Thoracic aorta (tissue), 2 donors: ENCODE data around the gene THUMPD3. TPM values are rescaled to one million over a fixed set of nuclear protein-coding genes. Genes with fewer than 3 reads are reported as not detected.

Experiments used
- ATAC-seq: fragments of 150-250 bp; one replicate; pipeline ENCODE4 v1.8.0; 2017; ENCODE audit warnings: low read depth; ENCODE audit not compliant: insufficient number of reproducible peaks, low FRiP score
- DNase-seq: peaks from one replicate; pipeline ENCODE4 v3.0.0-alpha.2; 2020; ENCODE audit warnings: low spot score
- H3K27ac ChIP-seq, 2 donors: fragments of 200-600 bp; sonication (generic); 1 replicate in 1 of 2; 2 replicates in 1 of 2; pipeline ENCODE4 v1.5.1; 2016; ENCODE audit warnings: mild to moderate bottlenecking in 2 of 2, moderate library complexity in 2 of 2
- H3K27me3 ChIP-seq: fragments of 200-600 bp; sonication (generic); replicated peaks from 2 replicates; pipeline ENCODE4 v1.6.0; 2016; ENCODE audit warnings: mild to moderate bottlenecking; ENCODE audit not compliant: insufficient read depth
- H3K36me3 ChIP-seq: fragments of 200-600 bp; sonication (generic); one replicate; pipeline ENCODE4 v1.5.1; 2016
- H3K4me1 ChIP-seq, 2 donors: fragments of 200-600 bp; sonication (generic); 1 replicate in 1 of 2; 2 replicates in 1 of 2; pipeline versions ENCODE4 v1.5.1 to v1.6.0; 2016; ENCODE audit warnings: low read depth in 2 of 2, mild to moderate bottlenecking in 1 of 2; ENCODE audit not compliant: control insufficient read depth in 1 of 2
- H3K4me3 ChIP-seq: fragments of 200-600 bp; sonication (generic); 2 replicates; pipeline ENCODE4 v1.5.1; 2016; ENCODE audit warnings: mild to moderate bottlenecking
- H3K9me3 ChIP-seq: fragments of 200-600 bp; sonication (generic); 2 replicates; pipeline ENCODE4 v1.5.1; 2016
- total RNA-seq, 2 donors: library from RNA; depleted of rRNA; stranded (reverse); fragments of >200 nt; gene quantifications; one replicate each; pipeline versions ENCODE4 v1.1.0 to v1.2.3, GENCODE V29; 2016
- TF ChIP-seq, protein P1 (sequence below): fragments of 200-600 bp; sonication (generic); IDR thresholded peaks from one replicate; pipeline ENCODE4 v1.5.1; 2019; ENCODE audit warnings: antibody characterized with exemption

The THUMPD3 gene
- total RNA-seq, 2 donors from 2014 or later, result 11.9 to 31.9 TPM

DNA sequence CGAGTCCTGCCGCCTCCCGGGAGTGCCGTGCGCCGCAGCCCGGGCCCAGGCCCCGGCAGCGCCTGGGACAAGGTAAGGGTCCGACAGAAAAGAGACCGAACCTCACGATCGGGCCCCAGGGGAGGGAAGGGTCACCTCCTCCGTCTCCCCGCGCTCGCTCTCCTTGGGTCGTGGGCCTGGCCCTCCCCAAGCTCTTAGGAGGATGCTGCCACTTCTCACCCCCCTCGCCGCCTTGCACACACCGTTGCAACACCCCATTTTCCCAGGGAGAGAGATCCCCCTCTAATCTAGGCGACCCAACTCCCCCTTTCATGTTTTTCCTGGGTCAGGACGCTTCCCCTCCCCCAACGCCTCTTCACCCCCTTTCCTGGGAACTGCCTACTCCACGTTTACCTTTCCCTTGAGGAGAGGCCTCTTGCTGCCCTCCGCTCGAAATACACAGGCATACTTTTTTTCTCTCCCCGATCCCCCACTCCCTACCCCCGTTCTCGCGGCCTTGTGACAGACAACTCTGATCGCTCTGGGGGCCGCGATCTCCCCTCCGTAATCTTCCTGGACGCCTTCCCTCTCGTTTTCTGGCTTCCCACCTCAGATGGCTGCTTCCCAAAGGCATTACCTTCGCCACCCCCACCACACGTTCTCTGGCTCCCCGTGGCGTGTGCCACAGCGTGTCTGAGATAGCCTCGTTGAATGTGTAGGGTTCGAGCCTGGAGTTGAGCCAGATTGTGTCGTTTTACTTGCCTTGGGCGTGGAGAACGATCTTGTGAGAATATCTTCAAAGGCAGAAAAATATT, 35.2 kb downstream of the THUMPD3 start:
- no peaks in the 10 kb centered on the region for H3K9me3 ChIP-seq
- TF ChIP-seq, protein P1, sequence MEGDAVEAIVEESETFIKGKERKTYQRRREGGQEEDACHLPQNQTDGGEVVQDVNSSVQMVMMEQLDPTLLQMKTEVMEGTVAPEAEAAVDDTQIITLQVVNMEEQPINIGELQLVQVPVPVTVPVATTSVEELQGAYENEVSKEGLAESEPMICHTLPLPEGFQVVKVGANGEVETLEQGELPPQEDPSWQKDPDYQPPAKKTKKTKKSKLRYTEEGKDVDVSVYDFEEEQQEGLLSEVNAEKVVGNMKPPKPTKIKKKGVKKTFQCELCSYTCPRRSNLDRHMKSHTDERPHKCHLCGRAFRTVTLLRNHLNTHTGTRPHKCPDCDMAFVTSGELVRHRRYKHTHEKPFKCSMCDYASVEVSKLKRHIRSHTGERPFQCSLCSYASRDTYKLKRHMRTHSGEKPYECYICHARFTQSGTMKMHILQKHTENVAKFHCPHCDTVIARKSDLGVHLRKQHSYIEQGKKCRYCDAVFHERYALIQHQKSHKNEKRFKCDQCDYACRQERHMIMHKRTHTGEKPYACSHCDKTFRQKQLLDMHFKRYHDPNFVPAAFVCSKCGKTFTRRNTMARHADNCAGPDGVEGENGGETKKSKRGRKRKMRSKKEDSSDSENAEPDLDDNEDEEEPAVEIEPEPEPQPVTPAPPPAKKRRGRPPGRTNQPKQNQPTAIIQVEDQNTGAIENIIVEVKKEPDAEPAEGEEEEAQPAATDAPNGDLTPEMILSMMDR, result no peak
- no peaks in the 10 kb centered on the region for H3K27me3 ChIP-seq
- ATAC-seq (no peak), DNase-seq (peak; percentile 13)
- H3K27ac ChIP-seq, result peak overlapping the region; percentile 98
- peaks cover 35 to 64% of the 10 kb centered on the region in 2 donors for H3K4me1 ChIP-seq
- peak overlapping the region; percentile 82 for H3K4me3 ChIP-seq
- H3K36me3 ChIP-seq, result peaks cover 4% of the 10 kb centered on the region

DNA sequence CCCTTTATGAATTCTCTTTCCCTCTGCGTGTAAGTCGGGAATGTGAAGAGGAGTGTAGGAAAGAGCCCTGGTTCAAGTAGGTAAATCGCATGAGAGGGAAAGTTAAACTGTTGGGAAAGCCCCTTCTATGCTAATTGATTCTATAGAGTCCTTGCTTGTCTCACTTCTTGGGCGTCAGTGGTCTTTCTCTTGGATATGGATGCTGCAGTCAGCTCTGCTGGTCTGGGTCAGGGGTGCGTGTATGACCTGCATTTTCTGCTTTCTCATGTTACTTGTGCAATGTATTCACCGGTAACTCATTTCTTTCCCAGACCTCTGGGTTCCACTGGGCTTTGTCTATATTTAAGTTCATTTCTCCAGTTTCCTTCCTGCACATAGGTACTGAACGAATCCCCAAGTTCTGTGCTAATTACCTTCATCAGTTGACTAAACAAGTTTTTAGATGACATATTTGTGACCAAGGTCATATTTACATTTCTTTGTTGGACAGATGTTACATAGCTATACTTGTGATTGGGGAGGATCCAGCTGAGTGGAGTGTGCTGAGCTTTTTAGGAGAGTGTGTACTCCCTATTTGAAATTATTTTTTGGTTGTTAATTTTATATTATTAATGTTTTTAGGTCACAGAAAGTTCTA, 36.0 kb downstream of the THUMPD3 start:
- H3K4me1 ChIP-seq, result peaks cover 42 to 64% of the 10 kb centered on the region in 2 donors
- ATAC-seq, result no peak

DNA sequence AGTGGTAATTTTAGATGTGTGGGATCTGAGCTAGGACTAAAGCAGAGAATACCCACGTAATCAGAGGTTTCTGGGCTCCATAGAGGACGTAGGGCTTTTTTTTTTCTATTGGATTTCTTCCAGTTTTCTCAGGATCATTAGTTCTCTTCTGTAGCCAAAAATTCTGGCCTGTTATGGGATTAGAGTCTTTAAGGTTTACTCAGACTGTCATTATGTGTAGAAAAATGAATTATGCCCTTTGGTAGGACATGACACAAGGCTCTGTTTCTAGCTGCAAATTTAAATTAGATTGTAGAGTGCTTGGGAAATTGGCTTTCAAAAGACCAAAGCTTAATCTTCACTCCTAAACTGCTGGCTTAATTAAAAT, 36.5 kb downstream of the THUMPD3 start:
- H3K27ac ChIP-seq, result peak overlapping the region; percentile 98
- H3K4me3 ChIP-seq, result peak overlapping the region; percentile 82
- no peaks in the 10 kb centered on the region for H3K27me3 ChIP-seq
- TF ChIP-seq, protein P1, result no peak
- DNase-seq, result no peak
- H3K9me3 ChIP-seq, result no peaks in the 10 kb centered on the region
- no peak for ATAC-seq
- H3K36me3 ChIP-seq, result no peaks in the 10 kb centered on the region
- H3K4me1 ChIP-seq, result peaks cover 46 to 64% of the 10 kb centered on the region in 2 donors

More for the DNA sequence above, 36.0 kb downstream of the THUMPD3 start:
- peaks cover under 1% of the 10 kb centered on the region for H3K36me3 ChIP-seq
- H3K27me3 ChIP-seq, result no peaks in the 10 kb centered on the region
- H3K4me3 ChIP-seq, result peak overlapping the region; percentile 82
- H3K27ac ChIP-seq, result peak overlapping the region; percentile 98
- H3K9me3 ChIP-seq, result no peaks in the 10 kb centered on the region
- DNase-seq, result no peak
- TF ChIP-seq, protein P1, result no peak

DNA sequence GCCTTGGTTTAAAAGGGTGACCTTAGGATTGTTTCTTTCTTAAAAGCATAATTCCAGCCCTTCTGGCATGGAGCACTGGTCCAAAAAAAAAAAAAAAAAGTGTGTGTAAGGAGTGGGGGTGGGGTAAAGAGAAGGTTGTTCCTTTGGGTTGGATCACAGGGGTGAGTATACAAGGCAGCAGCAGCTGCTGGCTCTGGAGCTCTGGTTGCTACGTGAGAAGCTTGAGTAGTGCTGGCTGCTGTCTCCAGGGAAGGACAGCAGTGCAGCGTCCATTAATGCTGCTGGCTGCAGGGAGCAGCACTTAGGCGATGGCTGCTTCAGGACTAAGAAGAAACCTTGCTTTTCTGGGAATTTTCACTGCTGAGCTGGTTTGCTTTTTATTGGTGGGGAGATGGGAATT, 36.9 kb downstream of the THUMPD3 start:
- ATAC-seq (no peak), DNase-seq (peak; percentile 30)
- no peaks in the 10 kb centered on the region for H3K36me3 ChIP-seq
- no peaks in the 10 kb centered on the region for H3K9me3 ChIP-seq
- peak overlapping the region; percentile 82 for H3K4me3 ChIP-seq
- peak overlapping the region; percentile 98 for H3K27ac ChIP-seq
- peaks cover 47 to 64% of the 10 kb centered on the region in 2 donors for H3K4me1 ChIP-seq
- no peaks in the 10 kb centered on the region for H3K27me3 ChIP-seq
- TF ChIP-seq, protein P1, result no peak

DNA sequence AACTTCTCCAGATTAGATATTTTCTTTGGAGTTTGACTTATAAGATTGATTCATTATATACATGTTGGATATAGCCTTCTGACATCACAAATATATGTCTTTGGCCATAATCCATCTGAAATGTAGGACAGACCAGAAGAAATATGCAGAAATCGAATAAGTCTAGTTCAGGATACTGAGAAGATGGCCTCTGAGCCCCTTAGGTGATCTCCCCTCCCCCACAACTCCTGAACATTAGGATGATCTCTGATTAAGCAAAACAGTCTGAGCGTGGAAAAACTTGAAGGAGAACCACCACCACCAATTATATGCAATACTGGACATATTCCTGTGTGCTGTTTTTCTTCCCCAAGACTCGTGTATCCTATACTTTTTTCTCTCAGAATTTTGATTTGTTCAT, 37.8 kb downstream of the THUMPD3 start:
- Histone ChIP-seq H3K27me3 (no peaks in the 10 kb centered on the region), H3K27ac (peak overlapping the region; percentile 3 to 98), H3K4me3 (peak overlapping the region; percentile 6), H3K36me3 (no peaks in the 10 kb centered on the region), H3K4me1 (peaks cover 55 to 64% of the 10 kb centered on the region in 2 donors), H3K9me3 (no peaks in the 10 kb centered on the region)
- DNase-seq (no peak), ATAC-seq (no peak)
- TF ChIP-seq, protein P1, result no peak
